IPS-18c (cell line): Measurements from ENCODE around the gene LRRC49.
"Not testable (repeated sequence)": the region's sequence is repeated elsewhere in the genome, so short reads cannot be mapped to it uniquely, and the experiment has no call there.

Source experiments
- H3K4me3 ChIP-seq: 2 replicates; pipeline ENCODE4 v1.7.0; 2013; ENCODE audit warnings: low read depth, mild to moderate bottlenecking, low read length, moderate library complexity; ENCODE audit not compliant: insufficient read depth
- H3K9me3 ChIP-seq: one replicate; pipeline ENCODE4 v1.6.1; 2013; ENCODE audit warnings: mild to moderate bottlenecking, low read length, moderate library complexity; ENCODE audit not compliant: control insufficient read depth, insufficient read depth

The LRRC49 gene

GRCh38 chr15:70859998-70860397 lies 32.6 kb upstream of the LRRC49 start:
- H3K4me3 ChIP-seq, result no peak overlapping the region

GRCh38 chr15:70863450-70864218 lies 29.0 kb upstream of the LRRC49 start:
- Histone ChIP-seq H3K4me3 (no peak overlapping the region), H3K9me3 (no peaks in the 10 kb centered on the region)

More at GRCh38 chr15:70859998-70860397, 32.6 kb upstream of the LRRC49 start:
- H3K9me3 ChIP-seq, result no peaks in the 10 kb centered on the region

DNA sequence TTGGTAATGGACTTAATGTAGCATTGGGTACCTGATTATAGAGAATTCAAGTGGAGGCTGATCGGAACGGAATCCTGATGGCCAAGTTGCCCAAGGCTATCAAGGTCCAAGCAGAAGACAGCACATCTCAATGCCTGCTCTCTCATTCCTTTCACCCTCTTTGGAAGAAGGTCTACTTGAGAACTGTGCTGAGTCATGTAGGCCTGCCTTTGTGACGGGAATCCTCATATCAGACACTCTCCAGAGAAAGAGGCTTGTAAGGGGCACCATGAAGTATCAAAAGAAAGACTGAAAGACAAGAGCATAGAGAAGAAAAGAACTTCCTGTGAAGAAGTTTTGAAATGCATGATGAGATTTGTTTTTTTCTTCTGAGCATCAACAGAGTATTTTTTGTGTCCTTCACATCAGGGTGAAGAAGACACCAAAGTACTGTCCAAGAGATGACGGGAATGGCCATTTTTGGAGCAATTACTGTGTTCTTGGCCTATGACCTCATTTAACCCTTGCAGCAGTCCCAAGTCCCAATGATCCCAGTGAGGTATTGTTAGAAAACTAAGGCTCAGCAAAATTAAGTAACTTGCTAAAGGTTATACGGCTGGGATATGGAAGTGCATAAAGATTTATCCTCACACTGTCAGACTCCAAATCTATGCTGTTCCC lies 25.5 kb upstream of the LRRC49 start:
- Histone ChIP-seq H3K9me3 (no peaks in the 10 kb centered on the region), H3K4me3 (no peak overlapping the region)

DNA sequence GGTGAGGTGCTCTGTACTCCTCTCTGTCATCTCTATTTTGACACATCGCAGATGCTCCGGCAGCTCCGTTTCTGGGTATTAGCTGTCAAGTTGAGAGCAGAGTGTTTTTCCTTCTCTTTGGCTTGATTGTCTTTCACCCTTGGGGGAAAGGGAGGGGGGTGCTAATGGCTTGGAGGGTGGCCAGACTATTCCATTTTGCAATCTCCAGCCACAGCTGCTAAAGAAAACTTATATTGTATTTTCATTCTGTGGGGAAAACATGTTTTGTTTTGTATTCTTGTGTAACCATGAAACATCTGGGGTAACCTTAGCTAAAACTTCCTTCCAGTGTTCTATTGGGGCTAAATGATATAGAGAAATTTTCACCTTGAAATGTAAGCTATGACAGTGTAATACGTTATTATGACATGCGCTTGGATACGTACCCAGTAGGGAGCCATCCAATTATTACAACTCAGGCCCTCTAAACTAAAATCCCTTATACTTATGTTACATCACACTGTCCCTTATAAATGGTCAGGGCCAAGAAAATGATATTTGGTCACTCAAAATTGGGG lies 24.6 kb upstream of the LRRC49 start:
- Histone ChIP-seq H3K4me3 (no peak overlapping the region), H3K9me3 (no peaks in the 10 kb centered on the region)

DNA sequence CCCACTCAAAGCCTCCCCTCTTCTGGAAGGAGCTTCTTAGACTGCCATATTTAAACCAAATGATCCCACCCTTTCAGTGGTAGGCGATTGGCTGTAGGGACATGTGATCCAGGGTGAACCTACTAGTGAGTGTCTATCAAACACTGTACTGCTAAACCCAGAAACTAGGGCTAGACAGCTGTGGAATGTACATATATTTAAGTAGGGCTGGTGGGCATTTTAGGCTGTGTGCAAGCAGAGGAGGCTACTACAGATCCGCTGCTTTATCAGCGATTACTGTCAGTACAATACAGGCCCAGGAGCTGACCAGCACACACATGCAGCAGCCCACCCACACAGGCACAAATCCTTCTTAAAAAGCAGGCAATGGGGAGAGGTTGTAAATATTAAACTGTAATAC lies 23.3 kb upstream of the LRRC49 start:
- H3K4me3 ChIP-seq, result no peak overlapping the region
- H3K9me3 ChIP-seq, result no peaks in the 10 kb centered on the region

GRCh38 chr15:70870051-70870450 lies 22.6 kb upstream of the LRRC49 start:
- Histone ChIP-seq H3K4me3 (no peak overlapping the region), H3K9me3 (no peaks in the 10 kb centered on the region)

- H3K9me3 ChIP-seq, result not testable (repeated sequence)
These were observed 21.1 kb upstream of the LRRC49 start for GRCh38 chr15:70871490-70871889.

DNA sequence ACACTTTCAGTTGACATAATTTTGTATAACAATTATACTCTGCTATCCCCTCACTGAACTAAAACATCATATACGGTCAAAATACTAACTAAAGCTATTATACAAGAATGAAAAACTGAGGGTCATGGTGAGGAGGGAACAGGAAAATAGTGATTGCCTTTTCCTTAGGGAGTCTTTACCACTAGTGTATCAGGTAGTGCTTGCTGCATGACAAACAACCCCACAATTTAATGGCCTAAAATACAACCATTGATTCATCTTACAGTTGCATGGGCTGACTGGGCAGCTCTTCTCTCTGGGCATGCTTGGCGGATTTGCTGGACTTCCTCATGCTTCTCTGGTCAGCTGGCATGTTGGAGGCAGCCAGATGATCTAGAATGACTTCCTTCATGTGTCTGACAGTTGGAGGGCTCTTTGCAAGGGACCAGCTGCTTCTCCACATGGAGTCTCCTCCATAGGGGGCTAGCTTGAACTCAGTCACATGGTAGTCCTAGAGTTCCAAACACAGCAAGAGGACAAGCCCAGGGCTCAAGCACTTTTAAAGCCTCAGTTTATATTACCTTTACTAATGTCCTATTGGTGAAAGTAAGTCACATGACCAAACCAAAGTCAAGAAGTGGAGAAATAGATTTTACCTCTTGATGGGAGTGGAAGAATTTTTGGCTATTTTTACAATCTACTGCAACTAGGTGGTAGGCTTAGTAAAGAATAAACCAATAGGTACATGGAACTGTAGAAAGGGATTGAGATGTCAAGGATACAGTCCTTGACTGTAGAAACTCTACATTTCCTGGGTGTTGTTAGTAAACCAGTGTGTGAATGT lies 19.2 kb upstream of the LRRC49 start:
- H3K4me3 ChIP-seq, result no peak overlapping the region
- H3K9me3 ChIP-seq, result no peaks in the 10 kb centered on the region

More at GRCh38 chr15:70871490-70871889, 21.1 kb upstream of the LRRC49 start:
- H3K4me3 ChIP-seq, result not testable (repeated sequence)

- no peak overlapping the region for H3K4me3 ChIP-seq
- H3K9me3 ChIP-seq, result no peaks in the 10 kb centered on the region
These were observed 17.4 kb upstream of the LRRC49 start for GRCh38 chr15:70875001-70875782.

DNA sequence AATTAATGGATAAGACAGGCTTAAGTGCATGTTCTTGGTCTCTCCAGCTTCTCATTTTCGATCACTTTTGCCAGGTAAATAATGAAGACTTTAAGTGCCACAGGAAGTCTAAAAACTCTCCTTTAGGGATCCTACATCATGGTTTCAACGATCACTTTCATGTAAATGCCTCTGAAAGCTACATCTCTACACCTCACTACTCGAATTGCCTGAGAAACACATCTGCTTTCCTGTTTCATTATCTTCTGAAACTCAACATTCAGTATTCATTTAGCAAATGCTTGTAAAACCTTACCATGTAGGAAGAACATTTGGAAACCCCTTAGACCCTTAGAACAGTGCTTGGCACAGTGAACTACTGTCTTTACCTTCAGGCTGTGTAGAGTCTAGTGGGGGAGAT lies 16.6 kb upstream of the LRRC49 start:
- Histone ChIP-seq H3K9me3 (no peaks in the 10 kb centered on the region), H3K4me3 (no peak overlapping the region)

DNA sequence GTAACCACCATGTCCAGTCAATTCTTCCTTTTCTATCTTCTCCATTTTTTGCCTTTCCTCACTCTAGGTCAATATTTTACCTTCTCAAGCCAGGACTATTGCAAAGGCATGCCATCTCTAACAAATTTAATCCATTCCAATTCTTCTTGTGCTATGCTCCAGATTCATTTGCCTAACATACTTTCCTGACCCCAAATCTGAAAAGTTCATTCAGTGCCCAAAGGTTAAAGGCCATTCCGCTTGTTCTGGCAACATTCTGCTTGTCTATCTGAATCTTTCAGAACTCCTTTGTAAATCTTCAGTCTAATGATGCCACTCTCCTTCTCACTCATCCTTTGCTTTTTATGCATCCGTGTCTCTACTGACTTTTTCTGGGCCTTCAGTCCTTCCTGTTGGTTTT lies 15.9 kb upstream of the LRRC49 start:
- H3K9me3 ChIP-seq, result peaks cover 2% of the 10 kb centered on the region
- H3K4me3 ChIP-seq, result no peak overlapping the region

DNA sequence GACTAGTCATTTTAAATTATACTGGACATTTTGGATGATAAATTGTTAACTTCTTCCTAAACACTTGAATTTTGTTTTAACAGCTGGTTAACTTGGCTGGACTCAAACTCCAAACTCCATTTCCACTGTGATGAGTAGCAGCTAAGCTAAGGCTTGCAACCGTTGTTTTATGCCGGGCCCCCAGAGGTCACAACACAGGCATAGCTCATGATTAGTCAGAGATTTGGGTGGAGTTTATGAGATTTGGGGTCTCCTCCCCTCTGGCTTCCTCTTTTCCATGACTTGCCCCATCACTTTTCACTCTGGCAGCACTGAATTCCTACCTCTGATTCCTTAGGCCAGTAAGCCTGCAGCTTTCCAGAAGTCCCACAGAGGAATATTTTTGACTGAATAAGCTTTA lies 13.2 kb upstream of the LRRC49 start:
- H3K4me3 ChIP-seq, result no peak overlapping the region

GRCh38 chr15:70880781-70881180 lies 11.8 kb upstream of the LRRC49 start:
- H3K4me3 ChIP-seq, result no peak overlapping the region
- peaks cover 2% of the 10 kb centered on the region for H3K9me3 ChIP-seq

More for the DNA sequence above, 13.2 kb upstream of the LRRC49 start:
- H3K9me3 ChIP-seq, result peaks cover 2% of the 10 kb centered on the region

GRCh38 chr15:70882361-70882760 lies 10.3 kb upstream of the LRRC49 start:
- Histone ChIP-seq H3K4me3 (no peak overlapping the region), H3K9me3 (peaks cover 2% of the 10 kb centered on the region)

GRCh38 chr15:70892912-70893560 lies 410 bp downstream of the LRRC49 start:
- Histone ChIP-seq H3K9me3 (no peaks in the 10 kb centered on the region), H3K4me3 (peak overlapping the region; percentile 90)

GRCh38 chr15:70902107-70902506 lies 9.5 kb downstream of the LRRC49 start:
- Histone ChIP-seq H3K4me3 (no peak overlapping the region), H3K9me3 (no peaks in the 10 kb centered on the region)
